Upper lobe of right lung (tissue), 1 donor: ENCODE data around the gene SWAP70. TPM values are rescaled to one million over a fixed set of nuclear protein-coding genes. Genes with fewer than 3 reads are reported as not detected.

Source experiments
- ATAC-seq: fragments of 200-7000 bp; cut with Tn5 transposase; one replicate; pipeline ENCODE4 v1.9.1; 2020; ENCODE audit warnings: mild to moderate bottlenecking, moderate library complexity
- DNase-seq: peaks from one replicate; pipeline ENCODE4 v3.0.0-alpha.2; 2020
- H3K27ac ChIP-seq: fragments of 200-600 bp; one replicate; pipeline ENCODE4 v1.8.0; 2022
- H3K27me3 ChIP-seq: fragments of 200-600 bp; one replicate; pipeline ENCODE4 v1.8.0; 2022; ENCODE audit warnings: mild to moderate bottlenecking
- H3K36me3 ChIP-seq: fragments of 200-600 bp; one replicate; pipeline ENCODE4 v1.8.0; 2022
- H3K4me1 ChIP-seq: fragments of 200-600 bp; one replicate; pipeline ENCODE4 v1.8.0; 2022
- H3K4me3 ChIP-seq: fragments of 200-600 bp; one replicate; pipeline ENCODE4 v1.8.0; 2022; ENCODE audit warnings: mild to moderate bottlenecking
- H3K9me3 ChIP-seq: fragments of 200-600 bp; one replicate; pipeline ENCODE4 v1.8.0; 2022
- intact Hi-C: fragments of 100-400 bp; cut with DNase I; formaldehyde crosslinking; loops from one replicate; pipeline ENCODE4 v1.11.0; 2022
- total RNA-seq: library from RNA; stranded (reverse); fragmentation: NEBNext Ultra II Directional; extraction: Animal tissue kit (Norgen Biotek cat#: 25700); gene quantifications from one replicate; pipeline ENCODE4 v1.2.1, GENCODE V29; 2021
- TF ChIP-seq, protein P1 (sequence below): fragments of 200-600 bp; IDR thresholded peaks from one replicate; pipeline ENCODE4 v1.8.0; 2022; ENCODE audit warnings: antibody characterized with exemption
- donor health status: DM: no; HTN: yes; CAD: no; lungs with severe emphysema.

The SWAP70 gene
- total RNA-seq, 1 donor from 2014 or later, result 61.5 TPM

DNA sequence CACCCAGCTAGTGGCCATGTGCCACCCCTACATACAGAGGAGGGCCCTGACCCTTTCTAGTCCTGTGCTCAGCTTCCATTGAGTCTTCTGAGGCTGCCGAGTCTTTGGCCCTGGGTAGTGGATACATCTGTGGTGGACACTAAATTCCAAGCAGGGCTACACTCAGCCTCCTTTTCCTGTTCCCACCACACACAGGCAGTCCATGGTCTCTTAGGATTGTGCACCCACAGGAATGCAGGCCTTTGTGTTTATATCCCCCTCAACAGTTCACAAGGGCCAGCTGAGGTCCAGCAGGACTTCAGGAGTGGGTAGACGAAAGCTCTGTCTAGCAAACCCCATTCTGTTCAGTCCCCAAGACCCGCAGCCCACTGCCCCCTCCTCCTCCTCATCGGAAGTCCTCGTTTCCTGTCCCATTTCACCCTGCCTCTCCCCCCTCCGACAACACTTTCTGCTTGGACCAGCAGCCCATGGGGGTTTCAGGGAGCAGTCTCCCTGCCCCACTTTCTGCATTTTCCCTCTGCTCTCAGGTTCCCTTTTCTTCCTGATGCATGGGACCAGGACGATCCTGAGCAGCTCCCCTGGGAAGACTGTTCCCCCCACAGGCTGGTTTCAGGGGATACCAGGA, 91.8 kb downstream of the SWAP70 start:
- intact Hi-C loops, result loop anchor here (5.0 kb wide), 1 partner anchor 552 kb away; the partner anchor contains the start of gene ADM
- DNase-seq, result no peak
- Histone ChIP-seq H3K27me3 (no peaks in the 10 kb centered on the region), H3K27ac (no peak overlapping the region), H3K4me3 (no peak overlapping the region), H3K4me1 (peaks cover 33% of the 10 kb centered on the region), H3K9me3 (no peaks in the 10 kb centered on the region), H3K36me3 (peaks cover 8% of the 10 kb centered on the region)
- ATAC-seq, result no peak
- TF ChIP-seq, protein P1, sequence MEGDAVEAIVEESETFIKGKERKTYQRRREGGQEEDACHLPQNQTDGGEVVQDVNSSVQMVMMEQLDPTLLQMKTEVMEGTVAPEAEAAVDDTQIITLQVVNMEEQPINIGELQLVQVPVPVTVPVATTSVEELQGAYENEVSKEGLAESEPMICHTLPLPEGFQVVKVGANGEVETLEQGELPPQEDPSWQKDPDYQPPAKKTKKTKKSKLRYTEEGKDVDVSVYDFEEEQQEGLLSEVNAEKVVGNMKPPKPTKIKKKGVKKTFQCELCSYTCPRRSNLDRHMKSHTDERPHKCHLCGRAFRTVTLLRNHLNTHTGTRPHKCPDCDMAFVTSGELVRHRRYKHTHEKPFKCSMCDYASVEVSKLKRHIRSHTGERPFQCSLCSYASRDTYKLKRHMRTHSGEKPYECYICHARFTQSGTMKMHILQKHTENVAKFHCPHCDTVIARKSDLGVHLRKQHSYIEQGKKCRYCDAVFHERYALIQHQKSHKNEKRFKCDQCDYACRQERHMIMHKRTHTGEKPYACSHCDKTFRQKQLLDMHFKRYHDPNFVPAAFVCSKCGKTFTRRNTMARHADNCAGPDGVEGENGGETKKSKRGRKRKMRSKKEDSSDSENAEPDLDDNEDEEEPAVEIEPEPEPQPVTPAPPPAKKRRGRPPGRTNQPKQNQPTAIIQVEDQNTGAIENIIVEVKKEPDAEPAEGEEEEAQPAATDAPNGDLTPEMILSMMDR, result no peak

DNA sequence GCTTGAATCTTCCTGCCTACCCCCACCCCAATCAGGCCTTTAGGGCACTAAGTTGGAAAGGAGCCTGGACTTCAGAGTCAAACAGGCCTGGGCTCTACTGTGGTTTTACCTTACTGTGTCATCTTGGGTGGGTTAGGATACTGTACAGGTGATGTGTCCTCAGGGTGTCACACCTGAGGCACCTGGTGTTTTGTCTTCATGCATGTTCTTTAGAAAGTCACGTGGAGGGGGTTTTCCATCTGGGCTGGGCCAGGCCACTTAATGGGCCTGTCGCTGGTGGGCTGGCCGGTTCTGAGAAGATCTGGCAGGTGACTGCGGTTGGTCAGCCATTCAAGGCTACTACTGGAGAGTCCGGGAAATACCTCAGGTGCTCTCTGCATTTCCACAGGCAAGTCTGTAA, 92.6 kb downstream of the SWAP70 start:
- DNase-seq (no peak), ATAC-seq (no peak)
- intact Hi-C loops, result loop anchor here (5.0 kb wide), 1 partner anchor 551 kb away; the partner anchor contains the start of gene ADM
- TF ChIP-seq, protein P1, result no peak
- H3K4me3 ChIP-seq, result no peak overlapping the region
- H3K9me3 ChIP-seq, result no peaks in the 10 kb centered on the region
- peaks cover 33% of the 10 kb centered on the region for H3K4me1 ChIP-seq
- H3K36me3 ChIP-seq, result peaks cover under 1% of the 10 kb centered on the region
- no peak overlapping the region for H3K27ac ChIP-seq
- H3K27me3 ChIP-seq, result no peaks in the 10 kb centered on the region

DNA sequence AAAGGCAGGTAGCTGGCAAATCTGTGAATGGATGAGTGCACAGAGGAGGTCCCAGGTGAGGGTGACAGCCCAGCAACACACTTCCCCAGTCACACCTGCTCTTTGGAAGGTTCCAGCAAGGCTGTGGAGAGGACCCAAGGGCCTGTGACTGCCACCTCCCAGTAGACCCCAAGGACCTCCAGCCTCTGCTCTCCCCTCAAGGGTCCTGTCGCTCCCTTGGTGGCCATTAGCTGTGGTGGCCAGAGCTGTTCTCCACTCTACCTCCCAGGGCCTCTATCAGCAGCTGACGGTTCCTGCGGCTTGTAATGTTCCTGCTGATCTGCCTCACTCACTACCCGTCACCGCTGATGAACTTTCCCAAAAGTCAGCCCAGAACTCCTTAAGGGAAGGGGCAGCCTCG, 93.0 kb downstream of the SWAP70 start:
- H3K27me3 ChIP-seq, result no peaks in the 10 kb centered on the region
- no peaks in the 10 kb centered on the region for H3K9me3 ChIP-seq
- ATAC-seq (no peak), DNase-seq (no peak)
- TF ChIP-seq, protein P1, result no peak
- no peak overlapping the region for H3K27ac ChIP-seq
- no peaks in the 10 kb centered on the region for H3K36me3 ChIP-seq
- intact Hi-C loops, result loop anchor here (5.0 kb wide), 1 partner anchor 550 kb away; the partner anchor contains the start of gene ADM
- no peak overlapping the region for H3K4me3 ChIP-seq
- H3K4me1 ChIP-seq, result peaks cover 33% of the 10 kb centered on the region

DNA sequence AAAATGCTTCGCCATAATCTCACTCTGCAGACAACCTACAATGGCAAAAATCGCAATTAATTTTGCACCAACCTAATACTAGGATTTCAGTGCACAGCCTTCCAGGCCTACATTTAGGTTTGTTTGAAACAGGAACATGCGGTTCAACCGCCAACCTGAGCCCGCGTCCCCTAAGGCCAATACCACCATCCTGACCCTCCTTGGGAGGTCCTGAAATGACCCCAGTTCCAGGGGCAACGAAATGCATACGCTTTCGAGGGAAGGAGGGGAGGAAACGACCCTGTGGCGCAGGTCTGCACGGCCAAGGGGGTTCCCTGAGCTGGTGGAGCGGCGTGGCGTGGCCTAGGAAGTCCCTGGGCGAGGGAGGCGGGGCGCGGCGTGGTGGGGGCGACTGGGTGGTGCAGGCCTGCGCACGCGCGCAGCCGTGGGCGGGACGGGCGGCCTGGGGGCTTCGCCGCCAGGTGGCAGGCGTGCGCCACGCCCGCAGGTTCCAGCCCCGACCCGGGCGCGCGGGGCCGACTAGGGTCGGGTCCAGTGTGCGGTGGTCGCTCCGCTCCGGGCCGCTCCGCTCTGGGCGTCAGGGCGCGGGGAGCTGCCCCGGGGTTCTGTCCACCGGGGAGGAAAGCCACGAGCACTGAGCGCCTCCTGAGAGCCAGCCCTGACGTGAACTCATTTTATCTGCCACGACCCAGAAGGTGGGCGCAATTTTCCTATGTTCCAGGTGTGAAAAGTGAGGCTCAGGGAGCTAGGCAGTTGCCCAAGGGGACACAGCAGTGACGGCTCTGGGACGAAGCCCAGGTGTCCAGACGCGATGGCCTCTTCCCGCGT, 94.1 kb downstream of the SWAP70 start:
- Histone ChIP-seq H3K36me3 (no peaks in the 10 kb centered on the region), H3K9me3 (no peaks in the 10 kb centered on the region), H3K27me3 (no peaks in the 10 kb centered on the region), H3K27ac (peak overlapping the region; percentile 87), H3K4me1 (peaks cover 33% of the 10 kb centered on the region), H3K4me3 (peak overlapping the region; percentile 91)
- DNase-seq (peak; percentile 96), ATAC-seq (peak; percentile 95)
- intact Hi-C loops, result loop anchor here (5.0 kb wide), 1 partner anchor 549 kb away; the partner anchor contains the start of gene ADM
- TF ChIP-seq, protein P1, result peak; percentile 74

DNA sequence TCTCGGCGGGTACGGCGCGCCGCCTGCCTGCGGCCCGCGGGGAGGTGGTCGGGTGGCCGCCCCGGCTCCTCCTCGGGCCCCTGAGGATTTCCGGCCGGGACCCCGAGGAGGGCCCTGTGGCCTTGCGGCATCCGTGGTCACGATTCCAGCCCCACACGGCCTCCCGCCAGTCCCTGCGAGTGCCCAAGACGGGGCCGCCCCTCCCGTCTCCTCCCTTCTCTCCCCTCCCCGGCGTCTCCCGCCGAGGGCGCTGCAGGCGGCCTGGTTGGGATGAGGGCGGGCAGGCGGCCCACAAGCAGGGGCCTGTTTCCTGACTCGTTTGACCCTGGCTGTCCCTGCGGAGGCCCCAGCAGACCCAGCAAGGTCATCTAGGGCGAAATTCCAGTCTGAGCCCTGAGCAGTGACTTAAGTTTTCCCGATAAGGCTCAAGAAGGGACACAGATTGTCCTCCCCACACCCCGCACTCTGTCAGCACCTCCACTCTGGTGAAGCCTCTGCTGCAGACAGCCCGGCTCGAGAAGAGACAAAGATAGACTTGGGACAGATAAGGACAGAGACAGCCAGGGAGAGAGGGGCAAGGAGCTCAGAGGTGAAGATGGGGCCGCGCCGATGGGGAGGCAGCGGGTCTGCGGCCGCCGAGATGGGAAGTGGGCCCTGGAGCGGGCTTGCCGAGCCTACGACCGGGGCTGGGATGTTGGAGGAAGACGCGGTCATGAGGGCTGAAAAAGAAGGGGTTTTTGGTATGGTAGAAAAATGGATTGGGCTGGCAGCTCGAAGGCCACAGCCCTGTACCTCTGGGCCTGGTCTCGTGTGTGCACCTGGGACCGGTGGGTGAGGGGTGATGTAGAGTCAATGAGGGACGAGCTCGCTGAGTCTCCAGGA, 95.0 kb downstream of the SWAP70 start:
- intact Hi-C loops, result loop anchor here (5.0 kb wide), 1 partner anchor 548 kb away; the partner anchor contains the start of gene ADM
- Histone ChIP-seq H3K27ac (peak overlapping the region; percentile 87), H3K36me3 (no peaks in the 10 kb centered on the region), H3K4me3 (peak overlapping the region; percentile 91), H3K9me3 (no peaks in the 10 kb centered on the region), H3K4me1 (peaks cover 33% of the 10 kb centered on the region), H3K27me3 (no peaks in the 10 kb centered on the region)
- DNase-seq (peak; percentile 87), ATAC-seq (peak; percentile 78)
- TF ChIP-seq, protein P1, result no peak
